Nephron (organoid): ENCODE data around the gene CEP170.
"Not testable (repeated sequence)": the region's sequence is repeated elsewhere in the genome, so short reads cannot be mapped to it uniquely, and the experiment has no call there.

ENCODE experiments used
- H3K27ac Mint-ChIP-seq, 3 experiments: 2 replicates each; pipeline ENCODE4 v1.8.0; 2020; ENCODE audit warnings: mixed read lengths in 3 of 3, mild to moderate bottlenecking in 2 of 3, moderate library complexity in 1 of 3
- H3K27me3 Mint-ChIP-seq: 2 replicates; pipeline ENCODE4 v1.8.0; 2021; ENCODE audit warnings: low read depth, mild to moderate bottlenecking, moderate library complexity, mixed read lengths
- H3K36me3 Mint-ChIP-seq: 2 replicates; pipeline ENCODE4 v1.8.0; 2020; ENCODE audit warnings: low read depth, mixed read lengths
- H3K4me1 Mint-ChIP-seq: 2 replicates; pipeline ENCODE4 v1.8.0; 2020; ENCODE audit warnings: mixed read lengths
- H3K4me3 Mint-ChIP-seq, 3 experiments: 2 replicates each; pipeline ENCODE4 v1.8.0; 2020; ENCODE audit warnings: mild to moderate bottlenecking in 3 of 3, mixed read lengths in 3 of 3, moderate library complexity in 2 of 3
- H3K9me3 Mint-ChIP-seq: 2 replicates; pipeline ENCODE4 v1.8.0; 2020; ENCODE audit warnings: mixed read lengths
- TF ChIP-seq, protein P1 (sequence below), 3 experiments: fragments of 200-600 bp; sonication (generic); IDR thresholded peaks; one replicate each; pipeline ENCODE4 v1.5.0; 2021; ENCODE audit warnings: antibody characterized with exemption in 3 of 3; ENCODE audit not compliant: unreplicated experiment in 3 of 3

The CEP170 gene

DNA sequence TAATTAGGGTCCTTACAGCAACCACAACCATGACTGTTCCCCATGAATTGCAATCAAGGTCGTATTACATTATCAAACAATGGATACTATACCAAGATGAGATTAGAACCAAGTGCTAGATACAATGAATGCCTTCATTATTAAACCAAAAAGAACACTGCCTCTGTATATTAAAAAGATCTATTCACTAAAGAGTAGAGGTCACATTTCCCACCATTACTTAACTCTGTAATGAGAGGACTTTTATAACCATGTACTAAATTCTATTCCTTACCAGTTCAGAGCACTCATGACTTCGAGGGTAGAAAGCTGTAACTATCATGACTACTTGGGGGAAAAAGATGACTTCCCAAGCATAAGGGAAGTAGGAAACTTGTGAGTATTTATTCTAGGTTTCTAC, 53.8 kb downstream of the CEP170 start:
- H3K27me3 Mint-ChIP-seq, H3K4me3 Mint-ChIP-seq, H3K4me1 Mint-ChIP-seq, H3K9me3 Mint-ChIP-seq, H3K27ac Mint-ChIP-seq: not testable (repeated sequence)
- H3K36me3 Mint-ChIP-seq: peaks cover 51% of the 10 kb centered on the region

DNA sequence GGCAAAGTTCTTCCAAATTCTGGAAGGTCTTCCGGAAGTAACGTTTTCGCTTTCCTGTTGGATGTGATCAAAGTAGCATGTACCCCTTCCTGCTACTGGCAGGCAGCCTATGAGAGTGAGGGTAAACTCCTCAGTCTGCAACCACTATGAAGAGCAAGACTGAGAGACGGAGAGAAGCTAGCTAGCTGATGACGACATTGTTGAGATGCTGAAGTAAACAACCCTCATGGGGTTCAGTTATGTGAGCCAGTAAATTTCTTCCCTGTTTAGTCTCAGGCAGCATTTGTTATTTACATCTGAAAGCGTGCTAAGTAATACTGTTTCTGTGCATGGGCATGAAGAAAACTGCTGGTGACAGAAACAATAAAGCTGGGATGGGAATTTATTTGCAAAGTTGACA, 57.6 kb downstream of the CEP170 start:
- H3K4me3 Mint-ChIP-seq, H3K27me3 Mint-ChIP-seq, H3K27ac Mint-ChIP-seq, H3K9me3 Mint-ChIP-seq, H3K4me1 Mint-ChIP-seq: not testable (repeated sequence)
- peaks cover 38% of the 10 kb centered on the region for H3K36me3 Mint-ChIP-seq

DNA sequence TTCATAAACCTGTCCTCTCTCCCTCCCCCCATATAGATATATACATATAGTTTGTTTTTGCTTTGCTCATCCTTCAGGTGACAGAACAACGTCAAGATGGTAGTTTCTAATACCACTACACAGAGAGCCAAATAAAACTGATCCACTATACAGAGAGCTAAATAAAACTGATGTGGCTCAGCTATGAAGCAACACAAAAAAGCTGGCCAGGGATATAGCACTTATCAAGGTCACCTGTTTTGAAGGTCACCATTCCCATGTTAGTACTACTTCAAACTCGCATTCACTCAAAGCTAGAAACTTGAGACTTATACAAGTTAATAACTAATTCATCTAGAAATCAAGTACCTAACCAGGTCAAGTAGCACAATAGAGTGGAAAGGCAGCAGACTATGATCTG, 61.8 kb downstream of the CEP170 start:
- H3K27ac Mint-ChIP-seq, H3K4me3 Mint-ChIP-seq, H3K9me3 Mint-ChIP-seq, H3K4me1 Mint-ChIP-seq, H3K27me3 Mint-ChIP-seq: not testable (repeated sequence)
- H3K36me3 Mint-ChIP-seq: peaks cover 35% of the 10 kb centered on the region

DNA sequence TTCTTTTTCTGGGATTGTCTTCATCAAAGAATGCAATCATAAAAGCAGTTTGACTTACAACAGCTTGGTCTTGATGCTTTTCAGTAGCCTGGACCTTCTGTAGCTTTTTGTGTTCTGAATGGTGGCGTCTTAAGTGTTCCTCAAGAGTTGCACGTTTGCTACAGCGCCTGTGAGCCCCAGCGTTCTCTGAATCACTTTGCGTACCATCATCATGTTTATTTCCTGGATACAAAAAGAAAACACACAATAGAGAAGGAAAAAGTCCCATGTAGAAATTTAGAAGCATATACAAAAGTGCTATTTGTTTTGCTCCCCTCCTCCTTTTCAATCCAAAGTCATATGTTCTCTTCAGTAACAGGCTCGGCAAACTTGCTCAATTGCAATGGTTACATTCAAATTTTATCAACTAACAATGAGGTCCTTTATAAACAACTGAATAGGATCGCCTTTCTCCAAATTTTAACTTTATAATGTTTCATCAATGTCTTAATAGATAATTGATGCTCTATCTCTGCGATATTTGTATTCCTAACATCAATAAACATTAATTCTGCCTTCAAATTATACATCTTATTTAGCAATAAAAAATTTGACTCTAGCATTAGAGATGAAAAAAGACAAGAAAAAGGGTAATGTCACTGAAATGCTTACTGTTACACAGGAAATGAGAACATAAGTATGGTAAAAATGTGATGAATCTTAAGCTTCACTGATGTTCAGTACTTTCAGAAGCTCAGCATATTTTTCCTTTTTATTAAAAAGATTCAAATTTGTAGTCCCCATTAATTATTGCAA, 68.7 kb downstream of the CEP170 start:
- not testable (repeated sequence) for H3K4me3 Mint-ChIP-seq, H3K27ac Mint-ChIP-seq, H3K4me1 Mint-ChIP-seq, H3K27me3 Mint-ChIP-seq, H3K9me3 Mint-ChIP-seq
- peaks cover 44% of the 10 kb centered on the region for H3K36me3 Mint-ChIP-seq

DNA sequence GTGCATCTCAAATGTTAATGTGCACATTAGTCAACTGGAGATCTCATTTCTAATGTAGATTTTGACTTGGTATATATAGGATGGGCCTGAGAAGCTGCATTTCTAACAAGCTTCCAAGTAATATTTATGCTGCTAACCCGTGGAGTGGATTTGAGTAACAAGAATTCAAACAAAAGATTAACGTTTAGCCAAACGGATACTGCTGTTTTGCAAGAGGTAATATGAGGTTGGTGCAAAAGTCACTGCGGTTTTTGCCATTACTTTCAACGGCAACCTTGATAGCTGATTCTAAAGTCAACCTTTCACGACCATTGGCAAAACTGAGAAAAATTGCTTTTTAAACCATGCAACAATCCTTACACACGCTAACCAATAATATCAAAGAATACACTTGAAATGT, 70.3 kb downstream of the CEP170 start:
- not testable (repeated sequence) for H3K27me3 Mint-ChIP-seq, H3K27ac Mint-ChIP-seq, H3K4me1 Mint-ChIP-seq, H3K4me3 Mint-ChIP-seq, H3K9me3 Mint-ChIP-seq
- peaks cover 51% of the 10 kb centered on the region for H3K36me3 Mint-ChIP-seq

DNA sequence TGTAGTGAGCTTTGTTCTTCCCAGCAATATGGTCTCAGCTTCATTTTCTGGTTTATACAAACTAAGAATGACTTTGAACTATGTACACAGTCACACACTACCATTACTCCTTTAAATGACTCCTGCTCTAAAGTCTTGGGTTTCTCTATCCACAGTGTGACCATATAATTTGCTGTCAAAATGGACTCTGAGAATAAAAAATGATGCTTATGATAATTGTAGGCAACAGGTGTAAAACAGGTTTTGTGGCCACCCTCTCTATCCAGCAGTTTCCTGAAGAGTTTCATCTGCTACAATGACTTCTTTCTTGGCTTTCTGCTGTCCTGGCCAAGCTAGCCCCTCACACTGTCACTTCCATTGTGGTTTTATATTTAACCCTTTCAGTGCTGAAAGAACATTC, 71.4 kb downstream of the CEP170 start:
- not testable (repeated sequence) for H3K4me1 Mint-ChIP-seq, H3K27ac Mint-ChIP-seq

DNA sequence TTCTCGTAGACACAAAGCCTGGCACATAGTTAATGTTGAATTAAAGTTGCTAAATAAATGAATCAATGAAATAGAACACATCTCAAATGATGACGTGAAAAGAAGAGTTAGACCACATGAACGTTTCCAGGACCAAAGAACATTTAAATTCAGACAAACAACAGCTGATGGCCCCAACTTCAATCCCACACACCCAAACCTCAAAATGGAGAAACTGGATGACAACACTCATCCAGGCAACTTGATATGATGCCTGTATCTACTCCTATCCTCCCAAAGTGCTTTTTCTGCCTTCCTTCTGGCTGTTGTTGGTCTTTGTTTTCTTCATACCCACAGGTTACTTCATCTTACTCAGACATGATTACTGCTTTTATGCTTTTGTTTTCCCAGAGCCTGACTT, 71.9 kb downstream of the CEP170 start:
- not testable (repeated sequence) for H3K9me3 Mint-ChIP-seq, H3K4me3 Mint-ChIP-seq, H3K27me3 Mint-ChIP-seq, H3K4me1 Mint-ChIP-seq
- H3K27ac Mint-ChIP-seq: peak overlapping the region in 1 of 3 experiments; percentile 19
- H3K36me3 Mint-ChIP-seq: peaks cover 60% of the 10 kb centered on the region

More for the DNA sequence above, 71.4 kb downstream of the CEP170 start:
- peaks cover 60% of the 10 kb centered on the region for H3K36me3 Mint-ChIP-seq
- not testable (repeated sequence) for H3K9me3 Mint-ChIP-seq, H3K4me3 Mint-ChIP-seq, H3K27me3 Mint-ChIP-seq

DNA sequence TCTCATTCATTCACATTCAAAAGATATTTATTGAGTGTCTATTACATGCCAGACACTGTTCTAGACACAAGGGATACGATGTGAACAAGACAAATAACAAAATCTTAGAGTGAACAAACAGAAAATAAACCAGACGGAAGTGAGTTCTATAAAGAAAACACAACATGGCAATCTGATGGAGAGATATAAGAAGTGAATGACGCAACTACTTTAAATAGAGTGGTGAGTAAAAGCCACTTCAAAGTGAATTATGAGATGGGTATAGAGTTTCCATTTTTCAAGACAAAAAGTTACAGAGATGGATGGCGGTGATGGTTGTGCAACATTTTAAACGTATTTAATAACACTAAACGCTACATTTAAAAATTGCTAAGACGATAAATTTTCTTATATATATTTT, 75.4 kb downstream of the CEP170 start:
- Mint-ChIP-seq H3K36me3 (peaks cover 41% of the 10 kb centered on the region), H3K4me1 (no peaks in the 10 kb centered on the region), H3K9me3 (no peaks in the 10 kb centered on the region), H3K27ac (no peak overlapping the region), H3K27me3 (no peaks in the 10 kb centered on the region), H3K4me3 (no peak overlapping the region)
- TF ChIP-seq, protein P1, sequence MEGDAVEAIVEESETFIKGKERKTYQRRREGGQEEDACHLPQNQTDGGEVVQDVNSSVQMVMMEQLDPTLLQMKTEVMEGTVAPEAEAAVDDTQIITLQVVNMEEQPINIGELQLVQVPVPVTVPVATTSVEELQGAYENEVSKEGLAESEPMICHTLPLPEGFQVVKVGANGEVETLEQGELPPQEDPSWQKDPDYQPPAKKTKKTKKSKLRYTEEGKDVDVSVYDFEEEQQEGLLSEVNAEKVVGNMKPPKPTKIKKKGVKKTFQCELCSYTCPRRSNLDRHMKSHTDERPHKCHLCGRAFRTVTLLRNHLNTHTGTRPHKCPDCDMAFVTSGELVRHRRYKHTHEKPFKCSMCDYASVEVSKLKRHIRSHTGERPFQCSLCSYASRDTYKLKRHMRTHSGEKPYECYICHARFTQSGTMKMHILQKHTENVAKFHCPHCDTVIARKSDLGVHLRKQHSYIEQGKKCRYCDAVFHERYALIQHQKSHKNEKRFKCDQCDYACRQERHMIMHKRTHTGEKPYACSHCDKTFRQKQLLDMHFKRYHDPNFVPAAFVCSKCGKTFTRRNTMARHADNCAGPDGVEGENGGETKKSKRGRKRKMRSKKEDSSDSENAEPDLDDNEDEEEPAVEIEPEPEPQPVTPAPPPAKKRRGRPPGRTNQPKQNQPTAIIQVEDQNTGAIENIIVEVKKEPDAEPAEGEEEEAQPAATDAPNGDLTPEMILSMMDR (IDR thresholded peaks at IDR 0.05; ENCODE audit: unreplicated experiment in 3 of 3): no peak

DNA sequence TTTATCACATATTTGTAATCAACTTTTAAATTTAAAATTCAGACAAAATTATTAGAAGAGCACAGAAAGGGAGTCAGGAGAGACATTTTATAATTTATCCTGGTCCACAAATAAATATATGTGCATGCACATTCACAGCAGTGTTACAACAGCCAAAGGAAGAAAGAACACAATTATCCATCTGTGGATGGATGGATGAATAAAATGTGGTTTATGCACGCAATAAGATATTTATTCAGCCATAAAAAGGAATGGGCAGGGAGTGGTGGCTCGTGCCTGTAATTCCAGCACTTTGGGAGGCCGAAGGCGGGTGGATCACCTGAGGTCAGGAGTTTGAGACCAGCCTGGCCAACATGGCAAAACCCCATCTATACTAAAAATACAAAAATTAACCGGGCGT, 77.3 kb downstream of the CEP170 start:
- not testable (repeated sequence) for H3K27ac Mint-ChIP-seq, H3K4me1 Mint-ChIP-seq, H3K27me3 Mint-ChIP-seq, H3K9me3 Mint-ChIP-seq, H3K4me3 Mint-ChIP-seq
- peaks cover 36% of the 10 kb centered on the region for H3K36me3 Mint-ChIP-seq

DNA sequence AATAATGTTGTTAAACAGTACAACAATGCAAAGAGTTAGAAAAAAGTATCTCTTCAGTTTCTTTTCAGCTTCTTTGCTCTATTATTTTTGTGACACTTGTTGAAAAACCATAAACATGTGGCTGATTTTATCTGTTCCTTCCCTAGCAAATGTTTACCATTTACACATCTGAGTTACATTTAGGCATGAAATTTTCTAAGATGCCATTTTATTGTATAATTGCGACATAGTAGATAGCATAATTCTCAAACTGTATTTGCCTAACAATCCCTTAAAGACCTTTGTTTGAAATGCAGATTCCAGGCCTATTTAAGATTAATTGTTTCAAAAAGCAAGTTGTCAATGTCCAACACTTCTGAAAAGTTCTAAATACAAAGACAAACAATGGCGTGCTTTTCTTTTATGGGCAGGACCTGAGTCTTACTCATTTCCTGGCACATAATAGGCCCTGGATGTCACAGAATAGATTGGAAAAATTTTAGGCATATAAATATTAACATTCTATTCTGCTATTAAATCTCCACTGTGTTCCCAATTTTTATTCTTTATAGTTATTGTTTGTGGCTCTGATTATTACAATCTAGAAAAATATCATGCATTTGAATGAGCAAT, 81.2 kb downstream of the CEP170 start:
- H3K9me3 Mint-ChIP-seq, H3K27me3 Mint-ChIP-seq, H3K4me3 Mint-ChIP-seq, H3K27ac Mint-ChIP-seq, H3K4me1 Mint-ChIP-seq: not testable (repeated sequence)
- H3K36me3 Mint-ChIP-seq: peaks cover 22% of the 10 kb centered on the region

DNA sequence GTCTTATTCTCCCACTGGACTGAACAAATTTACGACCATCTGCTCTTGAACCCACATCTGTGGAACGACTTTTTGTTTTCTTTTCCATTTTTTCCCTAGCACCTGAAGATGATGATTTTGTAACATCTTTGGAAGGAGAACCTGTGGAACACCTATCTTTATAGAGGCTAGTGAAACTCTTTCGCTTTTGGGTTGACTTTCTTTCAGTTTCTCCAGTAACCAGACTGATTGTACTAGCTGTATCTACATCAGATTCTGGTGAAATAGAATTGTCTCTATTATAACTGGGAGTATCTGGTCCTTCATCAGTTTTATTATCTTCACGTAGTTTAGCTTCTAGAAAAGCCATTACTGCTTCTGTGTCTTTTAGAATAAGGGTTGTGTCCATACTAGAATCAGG, 90.2 kb downstream of the CEP170 start:
- not testable (repeated sequence) for H3K4me3 Mint-ChIP-seq, H3K4me1 Mint-ChIP-seq, H3K9me3 Mint-ChIP-seq, H3K27ac Mint-ChIP-seq, H3K27me3 Mint-ChIP-seq
- peaks cover 32% of the 10 kb centered on the region for H3K36me3 Mint-ChIP-seq

DNA sequence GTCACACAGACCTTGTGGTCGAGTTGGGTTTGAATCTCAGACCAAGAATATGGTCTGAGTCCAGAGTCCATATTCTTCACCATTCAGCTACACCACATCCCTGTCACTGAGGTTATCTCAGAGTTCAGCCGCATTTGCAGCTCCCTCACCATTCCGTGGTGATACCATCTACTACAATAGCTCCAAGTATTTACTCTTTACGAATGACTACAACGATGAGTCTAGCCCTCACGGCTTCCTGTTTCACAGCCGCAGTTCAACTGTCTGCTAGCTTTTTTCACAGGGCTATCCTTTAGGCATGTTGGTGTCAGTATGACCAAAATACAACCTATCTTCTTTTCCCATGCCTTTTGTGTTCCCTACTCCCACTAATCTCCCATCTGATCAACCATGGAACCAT, 104.2 kb downstream of the CEP170 start:
- H3K36me3 Mint-ChIP-seq: peaks cover 53% of the 10 kb centered on the region
- not testable (repeated sequence) for H3K27me3 Mint-ChIP-seq, H3K4me1 Mint-ChIP-seq, H3K27ac Mint-ChIP-seq, H3K4me3 Mint-ChIP-seq, H3K9me3 Mint-ChIP-seq

DNA sequence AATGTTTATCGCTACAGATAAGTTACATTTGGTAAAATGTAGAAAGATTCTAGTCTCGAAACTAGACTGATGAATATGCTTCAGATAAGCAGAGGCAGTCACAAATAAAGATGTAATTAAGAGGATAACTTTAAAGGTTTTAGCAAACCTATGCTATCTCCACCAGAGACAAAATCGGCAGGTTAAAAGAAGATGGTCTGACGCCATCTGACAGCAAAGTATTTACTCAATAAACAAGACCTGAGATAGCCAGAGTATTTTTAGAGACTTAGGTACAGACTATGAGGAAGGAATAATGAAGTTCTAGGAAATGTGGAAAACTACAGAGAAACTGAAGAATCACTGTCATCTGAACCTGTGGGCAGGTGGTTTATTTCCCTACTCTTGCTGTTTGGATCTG, 106.0 kb downstream of the CEP170 start:
- H3K27ac Mint-ChIP-seq: not testable (repeated sequence)

DNA sequence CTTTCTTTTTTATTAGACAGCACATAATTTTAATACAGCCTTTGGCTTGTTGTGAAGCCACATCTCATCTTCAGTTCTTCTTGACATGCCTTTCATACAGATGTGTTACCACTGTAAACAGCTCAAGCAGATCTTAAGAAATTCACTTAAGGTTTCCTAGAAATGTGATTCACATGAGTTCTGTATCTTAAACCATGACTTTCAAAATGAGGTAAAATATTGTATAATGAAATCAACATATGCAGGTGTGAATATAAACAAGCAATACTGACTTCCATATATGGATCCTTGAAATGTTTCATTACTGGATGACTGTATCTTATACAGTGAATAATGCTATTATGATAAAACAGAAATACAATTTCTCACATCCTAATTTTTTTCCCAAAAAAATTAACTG, 107.7 kb downstream of the CEP170 start:
- not testable (repeated sequence) for H3K9me3 Mint-ChIP-seq, H3K27ac Mint-ChIP-seq, H3K4me3 Mint-ChIP-seq, H3K4me1 Mint-ChIP-seq, H3K27me3 Mint-ChIP-seq
- H3K36me3 Mint-ChIP-seq: peaks cover 32% of the 10 kb centered on the region

More for the DNA sequence above, 106.0 kb downstream of the CEP170 start:
- not testable (repeated sequence) for H3K4me1 Mint-ChIP-seq, H3K9me3 Mint-ChIP-seq, H3K4me3 Mint-ChIP-seq, H3K27me3 Mint-ChIP-seq
- peaks cover 39% of the 10 kb centered on the region for H3K36me3 Mint-ChIP-seq
